Astrocyte of the spinal cord (primary cell): ENCODE data around the gene IRS2.

ENCODE experiments used
- DNase-seq: peaks from one replicate; pipeline ENCODE4 v3.0.0; 2011; ENCODE audit warnings: low read depth, low spot score
- H3K4me3 ChIP-seq: 2 replicates; pipeline ENCODE4 v1.5.1; 2011; ENCODE audit warnings: low read depth, mild to moderate bottlenecking, low read length, moderate library complexity
- in situ Hi-C: cut with HindIII; loops from 2 replicates; pipeline ENCODE4 v1.10.0; 2017; ENCODE audit warnings: low sequenced_read_pairs
- TF ChIP-seq, protein P1 (sequence below): IDR thresholded peaks from 2 replicates; pipeline ENCODE4 v1.5.1; 2012; ENCODE audit warnings: low read depth, mild to moderate bottlenecking, low read length, inconsistent platforms

IRS2 gene

DNA sequence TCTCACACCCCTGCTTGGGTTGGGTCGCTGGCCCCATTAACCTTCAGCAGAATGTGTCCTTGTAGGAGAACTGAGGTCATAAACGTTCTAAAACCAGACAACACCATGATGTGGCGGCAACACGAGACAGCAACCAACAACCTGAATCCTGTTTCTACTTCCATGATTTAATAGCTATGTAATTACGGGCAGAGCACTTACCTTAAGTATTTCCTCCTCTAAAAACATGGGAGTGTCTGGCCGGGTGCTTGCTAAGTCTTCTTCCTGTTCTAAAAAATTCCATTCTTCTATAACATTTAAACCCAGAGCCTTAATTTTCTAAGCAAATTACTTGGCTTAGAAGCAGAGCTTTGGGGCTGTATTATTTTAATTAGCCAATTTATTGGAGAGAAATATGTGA, 33.5 kb upstream of the IRS2 start:
- in situ Hi-C loops: no loop called here
- TF ChIP-seq, protein P1, sequence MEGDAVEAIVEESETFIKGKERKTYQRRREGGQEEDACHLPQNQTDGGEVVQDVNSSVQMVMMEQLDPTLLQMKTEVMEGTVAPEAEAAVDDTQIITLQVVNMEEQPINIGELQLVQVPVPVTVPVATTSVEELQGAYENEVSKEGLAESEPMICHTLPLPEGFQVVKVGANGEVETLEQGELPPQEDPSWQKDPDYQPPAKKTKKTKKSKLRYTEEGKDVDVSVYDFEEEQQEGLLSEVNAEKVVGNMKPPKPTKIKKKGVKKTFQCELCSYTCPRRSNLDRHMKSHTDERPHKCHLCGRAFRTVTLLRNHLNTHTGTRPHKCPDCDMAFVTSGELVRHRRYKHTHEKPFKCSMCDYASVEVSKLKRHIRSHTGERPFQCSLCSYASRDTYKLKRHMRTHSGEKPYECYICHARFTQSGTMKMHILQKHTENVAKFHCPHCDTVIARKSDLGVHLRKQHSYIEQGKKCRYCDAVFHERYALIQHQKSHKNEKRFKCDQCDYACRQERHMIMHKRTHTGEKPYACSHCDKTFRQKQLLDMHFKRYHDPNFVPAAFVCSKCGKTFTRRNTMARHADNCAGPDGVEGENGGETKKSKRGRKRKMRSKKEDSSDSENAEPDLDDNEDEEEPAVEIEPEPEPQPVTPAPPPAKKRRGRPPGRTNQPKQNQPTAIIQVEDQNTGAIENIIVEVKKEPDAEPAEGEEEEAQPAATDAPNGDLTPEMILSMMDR: no peak
- no peak for DNase-seq
- no peak overlapping the region for H3K4me3 ChIP-seq

DNA sequence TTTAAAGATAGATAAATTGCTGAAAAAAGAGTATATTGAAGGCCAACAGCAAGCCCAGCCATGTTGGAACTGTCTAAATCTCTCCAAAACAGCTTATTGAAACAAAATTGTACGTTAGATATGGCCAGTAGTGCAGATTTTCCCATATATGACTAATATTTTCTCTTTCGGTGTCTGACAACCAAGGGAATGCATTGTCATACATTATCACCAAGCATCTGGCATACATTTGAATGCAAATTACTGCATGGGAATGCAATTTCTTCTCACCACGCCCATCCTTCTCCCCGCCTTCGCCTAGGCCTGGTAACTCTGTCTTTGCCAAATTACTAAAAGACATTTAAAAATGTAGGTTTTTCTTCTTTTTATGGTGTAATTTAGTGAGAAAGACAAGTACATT, 32.5 kb upstream of the IRS2 start:
- no peak overlapping the region for H3K4me3 ChIP-seq
- TF ChIP-seq, protein P1: no peak
- no peak for DNase-seq
- in situ Hi-C loops: no loop called here

DNA sequence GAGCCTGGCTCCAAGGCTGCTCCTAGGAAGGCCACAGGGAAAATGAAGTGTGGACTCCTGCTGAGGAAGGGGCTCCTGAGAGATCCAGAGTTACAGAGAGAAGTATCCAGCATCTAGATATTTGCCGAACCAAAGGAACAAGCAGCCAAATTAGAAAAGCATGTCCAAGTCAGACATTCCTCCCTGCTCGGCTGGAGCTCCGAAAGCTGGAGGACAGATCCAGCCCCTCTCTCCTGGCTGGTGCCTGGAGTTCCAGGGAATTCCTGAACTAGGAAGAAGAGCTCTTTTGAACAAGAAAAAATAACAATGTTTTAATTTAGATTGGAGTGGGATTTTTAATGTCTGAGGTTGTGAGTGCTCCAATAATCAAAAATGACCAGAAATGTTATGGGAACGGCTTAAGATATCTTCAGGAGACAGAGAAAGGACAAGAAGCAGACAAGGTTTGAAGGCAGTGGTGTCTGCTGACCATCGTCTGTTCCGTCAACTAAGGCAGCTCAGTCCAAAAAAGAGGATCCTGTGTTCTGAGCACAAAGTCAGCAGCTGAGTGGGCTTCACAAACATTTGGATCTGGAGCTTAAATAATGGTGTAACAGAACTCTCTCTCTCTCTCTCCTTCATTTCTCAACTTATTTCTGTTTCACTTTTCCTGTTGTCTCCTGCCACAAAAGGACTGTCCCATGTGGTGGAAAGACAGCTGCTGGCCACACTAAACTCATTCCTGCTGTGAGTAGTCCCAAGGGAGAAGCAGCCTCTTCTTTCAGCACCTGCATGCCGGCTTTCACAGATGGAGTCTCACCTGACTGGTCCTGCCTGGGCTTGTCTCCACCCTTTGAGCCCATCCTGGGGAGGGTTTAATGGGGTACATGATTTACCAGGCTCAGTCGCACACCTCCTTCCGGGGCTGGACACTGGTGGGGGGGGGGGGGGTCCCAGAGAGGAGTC, 31.5 kb upstream of the IRS2 start:
- DNase-seq: no peak
- in situ Hi-C loops: no loop called here
- TF ChIP-seq, protein P1: no peak
- no peak overlapping the region for H3K4me3 ChIP-seq

DNA sequence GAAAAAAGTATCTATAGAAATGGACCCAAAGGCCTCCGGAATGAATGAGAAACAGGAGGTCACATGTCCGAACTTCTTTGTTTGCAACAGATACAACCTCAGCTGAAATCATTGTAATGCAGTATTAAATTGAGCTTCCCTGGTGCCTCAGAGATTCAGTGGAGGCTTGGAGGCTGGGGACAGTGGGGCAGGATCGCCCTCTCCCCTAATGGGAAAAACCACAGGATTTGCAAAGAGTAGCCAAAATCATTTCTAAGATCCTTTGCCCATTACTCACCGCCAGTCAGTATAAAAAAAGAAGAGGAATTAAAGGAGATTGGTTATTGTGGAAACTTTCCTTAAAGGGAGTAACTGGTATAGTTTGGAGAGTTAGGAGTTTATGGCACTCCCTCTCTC, 30.4 kb upstream of the IRS2 start:
- peak; percentile 34 for DNase-seq
- in situ Hi-C loops: no loop called here
- TF ChIP-seq, protein P1: no peak
- H3K4me3 ChIP-seq: no peak overlapping the region

DNA sequence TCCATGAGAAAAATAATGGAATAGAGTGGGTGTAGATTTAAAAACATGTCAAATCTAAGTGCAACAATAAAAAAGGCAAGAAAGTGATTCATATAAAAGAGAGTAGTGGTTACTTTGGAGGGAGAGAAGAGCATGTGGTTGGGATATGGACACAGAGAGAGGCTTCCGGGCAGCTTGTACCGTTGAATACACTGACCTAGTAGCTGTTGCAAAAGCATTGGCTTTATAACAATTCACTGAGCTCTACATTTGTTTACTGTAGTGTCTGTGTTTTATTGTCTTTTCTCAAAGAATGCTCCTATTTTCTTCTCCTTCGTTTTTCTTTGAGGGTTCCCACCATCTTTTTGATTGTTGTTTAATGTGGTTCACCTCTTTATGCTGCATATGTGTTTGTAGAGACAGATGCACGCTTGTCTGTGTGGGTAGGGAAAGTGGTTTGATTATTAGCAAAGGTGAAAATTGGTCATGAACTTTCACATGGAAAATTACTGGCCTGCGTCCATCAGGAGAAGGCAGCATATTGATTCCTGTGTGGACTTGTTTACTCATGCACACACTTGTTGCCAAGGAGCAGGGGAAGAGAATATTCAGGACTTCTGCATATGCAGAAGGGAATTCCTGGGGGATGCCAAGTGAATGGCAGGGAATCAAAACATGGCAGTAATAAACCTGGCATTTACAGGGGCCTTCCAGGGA, 29.9 kb upstream of the IRS2 start:
- TF ChIP-seq, protein P1: no peak
- in situ Hi-C loops: no loop called here
- no peak overlapping the region for H3K4me3 ChIP-seq
- no peak for DNase-seq

DNA sequence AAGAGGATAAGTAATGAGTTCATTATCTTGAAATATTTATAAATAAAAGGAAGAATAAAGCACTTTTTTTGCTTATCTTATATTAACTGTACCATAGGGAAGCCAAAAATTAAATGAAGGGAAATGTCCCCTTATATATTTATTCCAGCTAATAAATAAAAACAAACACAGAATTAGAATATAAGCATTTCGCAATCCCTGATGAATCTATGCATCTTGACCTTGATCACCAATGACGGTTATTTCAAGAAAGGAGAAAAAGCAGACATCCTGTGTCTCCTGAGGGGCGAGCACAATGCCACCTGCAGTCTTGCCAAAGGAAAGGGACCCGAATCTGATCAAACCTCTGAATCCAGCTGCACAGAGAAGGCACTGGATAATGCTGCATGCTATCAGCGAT, 29.3 kb upstream of the IRS2 start:
- H3K4me3 ChIP-seq: no peak overlapping the region
- no peak for DNase-seq
- in situ Hi-C loops: no loop called here
- TF ChIP-seq, protein P1: no peak
